GM12878 (cell line): ENCODE measurements around the gene C10orf143. TPM values are rescaled to one million over a fixed set of nuclear protein-coding genes. Genes with fewer than 3 reads are reported as not detected.

ENCODE experiments used
- ATAC-seq: fragments of 200-7000 bp; cut with Tn5 transposase; 3 replicates; pipeline ENCODE4 v1.9.1; 2020; ENCODE audit warnings: mild to moderate bottlenecking, moderate library complexity
- BruUV-seq: library from RNA; stranded (reverse); fragments of 400-500 nt; replicated peaks from 2 replicates; lab custom pipeline; 2021; lab: Mats Ljungman, UMichigan
- CTCF ChIA-PET: fragments of 300-600 bp; sonication (Branson Sonifier 250); formaldehyde crosslinking; extraction: SDS; loops from one replicate; lab custom pipeline; 2021; ENCODE audit warnings: inconsistent platforms; lab: Yijun Ruan, JAX
- POLR2A ChIA-PET: fragments of 350-600 bp; formaldehyde crosslinking; extraction: SDS; loops from one replicate; lab custom pipeline; 2021; ENCODE audit warnings: inconsistent platforms; lab: Charles Lee
- RAD21 ChIA-PET: fragments of 300-600 bp; sonication (Branson Sonifier 250); formaldehyde crosslinking; loops from one replicate; lab custom pipeline; 2023; ENCODE audit warnings: antibody characterized with exemption; ENCODE audit not compliant: unreplicated experiment; lab: Charles Lee
- SMC1A ChIA-PET: fragments of 300-600 bp; sonication (Branson Sonifier 250); formaldehyde crosslinking; loops from one replicate; lab custom pipeline; 2023; ENCODE audit not compliant: unreplicated experiment, uncharacterized antibody; lab: Charles Lee
- DNase-seq: peaks from one replicate; pipeline ENCODE4 v3.0.0-alpha.2; 2011; ENCODE audit warnings: low read depth, low spot score
- FAIRE-seq: peaks from 3 replicates; lab custom pipeline; 2011; peaks lifted over from hg19 to GRCh38; lab: Jason Lieb, UNC
- H2AFZ ChIP-seq: 2 replicates; pipeline ENCODE4 v1.6.0; 2011; ENCODE audit warnings: low read depth, low read length, control low read depth; ENCODE audit not compliant: control insufficient read depth
- H3K27ac ChIP-seq: 2 replicates; pipeline ENCODE4 v1.5.1; 2011; ENCODE audit warnings: control low read depth; ENCODE audit not compliant: control insufficient read depth, insufficient read depth
- H3K27me3 ChIP-seq, 2 experiments: replicated peaks in 1 of 2; 2 replicates each; pipeline versions ENCODE4 v1.6.0 to v1.6.1; 2011; ENCODE audit warnings: low read length in 1 of 2; ENCODE audit not compliant: control insufficient read depth in 2 of 2, insufficient read depth in 2 of 2
- H3K36me3 ChIP-seq, 2 experiments: 2 replicates each; pipeline ENCODE4 v1.5.1; 2011; ENCODE audit warnings: low read length in 1 of 2; ENCODE audit not compliant: control insufficient read depth in 2 of 2, insufficient read depth in 2 of 2
- H3K4me1 ChIP-seq: 2 replicates; pipeline ENCODE4 v1.6.1; 2011; ENCODE audit warnings: mild to moderate bottlenecking, low read length, moderate library complexity, mixed read lengths; ENCODE audit not compliant: control insufficient read depth, insufficient read depth
- H3K4me2 ChIP-seq: 2 replicates; pipeline ENCODE4 v1.6.0; 2011; ENCODE audit warnings: control low read depth; ENCODE audit not compliant: control insufficient read depth, insufficient read depth
- H3K4me3 ChIP-seq: fragments of 200-600 bp; sonication (generic); 2 replicates; pipeline ENCODE4 v1.5.1; 2016
- H3K79me2 ChIP-seq: 2 replicates; pipeline ENCODE4 v1.6.0; 2011; ENCODE audit warnings: low read length; ENCODE audit not compliant: control insufficient read depth, insufficient read depth
- H3K9ac ChIP-seq: 2 replicates; pipeline ENCODE4 v1.8.0; 2011; ENCODE audit warnings: low read length, control low read depth, mixed read lengths; ENCODE audit not compliant: control insufficient read depth, insufficient read depth
- H3K9me3 ChIP-seq: replicated peaks from 3 replicates; pipeline ENCODE4 v1.5.1; 2011; ENCODE audit warnings: mild to moderate bottlenecking, low read length; ENCODE audit not compliant: control insufficient read depth, insufficient read depth
- H4K20me1 ChIP-seq: 2 replicates; pipeline ENCODE4 v1.6.0; 2011; ENCODE audit not compliant: control insufficient read depth, insufficient read depth
- HDAC6 ChIP-seq: fragments of 200-600 bp; sonication (generic); IDR thresholded peaks from one replicate; pipeline ENCODE4 v1.8.0; 2017; ENCODE audit warnings: antibody characterized with exemption; ENCODE audit not compliant: unreplicated experiment
- MTA3 ChIP-seq: IDR thresholded peaks from 2 replicates; pipeline ENCODE4 v1.6.1; 2012; ENCODE audit warnings: low read length, inconsistent platforms, borderline replicate concordance
- MYC ChIP-seq: IDR thresholded peaks from 2 replicates; pipeline ENCODE4 v1.6.1; 2011; ENCODE audit warnings: mild to moderate bottlenecking, low read length, moderate library complexity, inconsistent platforms; ENCODE audit not compliant: insufficient read depth, insufficient replicate concordance, insufficient read length, severe bottlenecking
- NFIC ChIP-seq: IDR thresholded peaks from 2 replicates; pipeline ENCODE4 v1.6.1; 2012; ENCODE audit warnings: low read depth, mild to moderate bottlenecking, inconsistent platforms, low read length, moderate library complexity
- NFXL1 ChIP-seq: fragments of 450-650 bp; IDR thresholded peaks from 2 replicates; pipeline ENCODE4 v1.6.1; 2017; ENCODE audit warnings: antibody characterized with exemption, mild to moderate bottlenecking, borderline replicate concordance
- NR2C2 ChIP-seq: IDR thresholded peaks from 2 replicates; pipeline ENCODE4 v1.6.1; 2011; ENCODE audit warnings: borderline replicate concordance, low read depth; ENCODE audit not compliant: control insufficient read depth, insufficient read length
- SMAD5 ChIP-seq: IDR thresholded peaks from 2 replicates; pipeline ENCODE4 v1.6.1; 2016; ENCODE audit warnings: antibody characterized with exemption, low read depth
- SMC3 ChIP-seq: IDR thresholded peaks from 2 replicates; pipeline ENCODE4 v1.6.1; 2011; ENCODE audit warnings: low read length, improper control_type of control experiment, borderline replicate concordance
- SRF ChIP-seq, 2 experiments: IDR thresholded peaks; 2 replicates each; pipeline ENCODE4 v1.6.1; 2011; ENCODE audit warnings: low read depth in 2 of 2, low read length in 2 of 2, mild to moderate bottlenecking in 1 of 2, moderate library complexity in 1 of 2
- TAF1 ChIP-seq: IDR thresholded peaks from 2 replicates; pipeline ENCODE4 v1.6.1; 2011; ENCODE audit warnings: mild to moderate bottlenecking, low read depth, low read length, borderline replicate concordance
- ZNF24 ChIP-seq: fragments of 450-650 bp; IDR thresholded peaks from 2 replicates; pipeline ENCODE4 v1.6.1; 2017; ENCODE audit warnings: antibody characterized with exemption, mild to moderate bottlenecking
- WGBS: methylation state at CpG from one replicate; pipeline ENCODE4 v1.1.6; 2016; ENCODE audit warnings: low lambda C conversion rate; ENCODE audit not compliant: insufficient replicate concordance, insufficient coverage; ENCODE audit errors: missing lambda C conversion rate; 5-methylcytosine and 5-hydroxymethylcytosine counted together
- in situ Hi-C: fragments of 300-500 bp; cut with MboI; formaldehyde crosslinking; loops from 9 replicates; pipeline ENCODE4 v1.14.3; 2018; ENCODE audit warnings: mixed read lengths
- intact Hi-C: fragments of 100-400 bp; cut with micrococcal nuclease; formaldehyde crosslinking; loops from one replicate; pipeline ENCODE4 v1.14.2; 2022; ENCODE audit not compliant: unreplicated experiment
- polyA plus RNA-seq, 11 experiments: library from polyadenylated mRNA; depleted of rRNA in 4 of 11; unstranded in 6 of 11; stranded (reverse) in 5 of 11; fragments of >200 nt; fragmentation: Nextera tagmentation in 4 of 11; fragmentation: Illumina TruSeq in 1 of 11; extraction: Ambion mirVana in 4 of 11; extraction: Trizol in 1 of 11; gene quantifications; 1 replicate in 1 of 11; 2 replicates in 10 of 11; pipeline versions ENCODE4 v1.2.1 to v1.2.3, GENCODE V29; 2011 to 2016; ENCODE audit warnings: inconsistent platforms in 2 of 11, missing spikeins in 2 of 11, low read depth in 1 of 11
- total RNA-seq, 4 experiments: library from RNA; depleted of rRNA in 3 of 4; stranded (reverse); fragments of >200 nt in 3 of 4; fragmentation: Illumina TruSeq in 1 of 4; extraction: Trizol in 1 of 4; gene quantifications; 2 replicates each; pipeline versions ENCODE4 v1.2.1 to v1.2.3, GENCODE V29; 2013 to 2021
- TF ChIP-seq, protein P1 (sequence below): IDR thresholded peaks from 2 replicates; pipeline ENCODE4 v1.6.1; 2012; ENCODE audit warnings: mild to moderate bottlenecking, low read depth, low read length
- TF ChIP-seq, protein P2 (sequence below): fragments of 450-650 bp; IDR thresholded peaks from 2 replicates; pipeline ENCODE4 v1.6.1; 2017; ENCODE audit warnings: mild to moderate bottlenecking, low read depth, inconsistent platforms; ENCODE audit not compliant: poor library complexity, severe bottlenecking
- TF ChIP-seq, protein P3 (sequence below), 3 experiments: IDR thresholded peaks in 2 of 3; conservative IDR thresholded peaks in 1 of 3; 2 replicates each; pipeline ENCODE4 v1.5.1; 2011; ENCODE audit warnings: low read depth in 3 of 3, low read length in 3 of 3, mild to moderate bottlenecking in 3 of 3, control low read depth in 2 of 3, moderate library complexity in 2 of 3, inconsistent platforms in 1 of 3, mixed read lengths in 1 of 3; ENCODE audit not compliant: control insufficient read depth in 2 of 3, insufficient read depth in 1 of 3; ENCODE audit errors: extremely low read depth in 1 of 3

C10orf143 gene
- total and polyA plus RNA-seq, 10 of the 15 experiments (the other 5 are each of a cell fraction or from before 2014, with no cell fraction given) = 0.64 to 7.9 (median 2.6) TPM

DNA sequence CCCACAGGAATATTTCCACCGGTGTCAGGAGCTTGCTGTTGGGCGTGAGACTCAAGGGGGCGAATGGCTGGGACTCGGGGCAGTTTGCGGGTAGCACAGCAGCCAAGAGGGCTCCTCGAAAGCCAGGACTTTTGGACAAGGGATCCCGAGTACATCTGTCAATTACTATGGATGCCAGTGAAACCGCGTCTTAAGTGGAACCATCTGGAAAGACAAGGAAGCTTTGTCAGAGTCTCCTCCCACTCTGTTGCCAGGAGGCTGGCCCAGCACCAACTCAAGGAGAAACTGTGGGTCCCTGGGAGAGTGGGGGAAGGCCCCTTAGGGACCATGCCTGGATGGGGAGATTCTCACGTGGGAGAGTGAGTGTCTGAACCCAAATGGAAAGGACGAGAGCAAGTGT, 57.1 kb downstream of the C10orf143 start:
- no peaks in the 10 kb centered on the region for H3K4me1 ChIP-seq
- H3K79me2 ChIP-seq = no peaks in the 10 kb centered on the region
- TF ChIP-seq, protein P1, sequence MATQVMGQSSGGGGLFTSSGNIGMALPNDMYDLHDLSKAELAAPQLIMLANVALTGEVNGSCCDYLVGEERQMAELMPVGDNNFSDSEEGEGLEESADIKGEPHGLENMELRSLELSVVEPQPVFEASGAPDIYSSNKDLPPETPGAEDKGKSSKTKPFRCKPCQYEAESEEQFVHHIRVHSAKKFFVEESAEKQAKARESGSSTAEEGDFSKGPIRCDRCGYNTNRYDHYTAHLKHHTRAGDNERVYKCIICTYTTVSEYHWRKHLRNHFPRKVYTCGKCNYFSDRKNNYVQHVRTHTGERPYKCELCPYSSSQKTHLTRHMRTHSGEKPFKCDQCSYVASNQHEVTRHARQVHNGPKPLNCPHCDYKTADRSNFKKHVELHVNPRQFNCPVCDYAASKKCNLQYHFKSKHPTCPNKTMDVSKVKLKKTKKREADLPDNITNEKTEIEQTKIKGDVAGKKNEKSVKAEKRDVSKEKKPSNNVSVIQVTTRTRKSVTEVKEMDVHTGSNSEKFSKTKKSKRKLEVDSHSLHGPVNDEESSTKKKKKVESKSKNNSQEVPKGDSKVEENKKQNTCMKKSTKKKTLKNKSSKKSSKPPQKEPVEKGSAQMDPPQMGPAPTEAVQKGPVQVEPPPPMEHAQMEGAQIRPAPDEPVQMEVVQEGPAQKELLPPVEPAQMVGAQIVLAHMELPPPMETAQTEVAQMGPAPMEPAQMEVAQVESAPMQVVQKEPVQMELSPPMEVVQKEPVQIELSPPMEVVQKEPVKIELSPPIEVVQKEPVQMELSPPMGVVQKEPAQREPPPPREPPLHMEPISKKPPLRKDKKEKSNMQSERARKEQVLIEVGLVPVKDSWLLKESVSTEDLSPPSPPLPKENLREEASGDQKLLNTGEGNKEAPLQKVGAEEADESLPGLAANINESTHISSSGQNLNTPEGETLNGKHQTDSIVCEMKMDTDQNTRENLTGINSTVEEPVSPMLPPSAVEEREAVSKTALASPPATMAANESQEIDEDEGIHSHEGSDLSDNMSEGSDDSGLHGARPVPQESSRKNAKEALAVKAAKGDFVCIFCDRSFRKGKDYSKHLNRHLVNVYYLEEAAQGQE = no peak
- TF ChIP-seq SRF (IDR thresholded peaks at IDR 0.05; ENCODE audit: low read depth in 2 of 2, low read length in 2 of 2) (no peak), MTA3 (no peak), NR2C2 (no peak), NFIC (no peak), SMAD5 (no peak), TAF1 (no peak), HDAC6 (no peak), NFXL1 (no peak), MYC (no peak), ZNF24 (no peak), SMC3 (no peak)
- TF ChIP-seq, protein P2, sequence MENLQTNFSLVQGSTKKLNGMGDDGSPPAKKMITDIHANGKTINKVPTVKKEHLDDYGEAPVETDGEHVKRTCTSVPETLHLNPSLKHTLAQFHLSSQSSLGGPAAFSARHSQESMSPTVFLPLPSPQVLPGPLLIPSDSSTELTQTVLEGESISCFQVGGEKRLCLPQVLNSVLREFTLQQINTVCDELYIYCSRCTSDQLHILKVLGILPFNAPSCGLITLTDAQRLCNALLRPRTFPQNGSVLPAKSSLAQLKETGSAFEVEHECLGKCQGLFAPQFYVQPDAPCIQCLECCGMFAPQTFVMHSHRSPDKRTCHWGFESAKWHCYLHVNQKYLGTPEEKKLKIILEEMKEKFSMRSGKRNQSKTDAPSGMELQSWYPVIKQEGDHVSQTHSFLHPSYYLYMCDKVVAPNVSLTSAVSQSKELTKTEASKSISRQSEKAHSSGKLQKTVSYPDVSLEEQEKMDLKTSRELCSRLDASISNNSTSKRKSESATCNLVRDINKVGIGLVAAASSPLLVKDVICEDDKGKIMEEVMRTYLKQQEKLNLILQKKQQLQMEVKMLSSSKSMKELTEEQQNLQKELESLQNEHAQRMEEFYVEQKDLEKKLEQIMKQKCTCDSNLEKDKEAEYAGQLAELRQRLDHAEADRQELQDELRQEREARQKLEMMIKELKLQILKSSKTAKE = no peak
- TF ChIP-seq, protein P3, sequence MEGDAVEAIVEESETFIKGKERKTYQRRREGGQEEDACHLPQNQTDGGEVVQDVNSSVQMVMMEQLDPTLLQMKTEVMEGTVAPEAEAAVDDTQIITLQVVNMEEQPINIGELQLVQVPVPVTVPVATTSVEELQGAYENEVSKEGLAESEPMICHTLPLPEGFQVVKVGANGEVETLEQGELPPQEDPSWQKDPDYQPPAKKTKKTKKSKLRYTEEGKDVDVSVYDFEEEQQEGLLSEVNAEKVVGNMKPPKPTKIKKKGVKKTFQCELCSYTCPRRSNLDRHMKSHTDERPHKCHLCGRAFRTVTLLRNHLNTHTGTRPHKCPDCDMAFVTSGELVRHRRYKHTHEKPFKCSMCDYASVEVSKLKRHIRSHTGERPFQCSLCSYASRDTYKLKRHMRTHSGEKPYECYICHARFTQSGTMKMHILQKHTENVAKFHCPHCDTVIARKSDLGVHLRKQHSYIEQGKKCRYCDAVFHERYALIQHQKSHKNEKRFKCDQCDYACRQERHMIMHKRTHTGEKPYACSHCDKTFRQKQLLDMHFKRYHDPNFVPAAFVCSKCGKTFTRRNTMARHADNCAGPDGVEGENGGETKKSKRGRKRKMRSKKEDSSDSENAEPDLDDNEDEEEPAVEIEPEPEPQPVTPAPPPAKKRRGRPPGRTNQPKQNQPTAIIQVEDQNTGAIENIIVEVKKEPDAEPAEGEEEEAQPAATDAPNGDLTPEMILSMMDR (IDR thresholded peaks at IDR 0.05 in 2 of 3, conservative IDR thresholded peaks at IDR 0.05 in 1 of 3; ENCODE audit: control insufficient read depth in 2 of 3, extremely low read depth in 1 of 3, insufficient read depth in 1 of 3, low read depth in 3 of 3, low read length in 3 of 3) = no peak
- TF ChIP-seq, all 136 proteins: peak for 0
- Histone ChIP-seq H3K27me3 (no peaks in the 10 kb centered on the region), H3K36me3 (no peaks in the 10 kb centered on the region), H3K4me3 (no peak overlapping the region), H3K4me2 (no peak overlapping the region), H4K20me1 (no peaks in the 10 kb centered on the region), H2AFZ (no peak overlapping the region), H3K27ac (no peak overlapping the region), H3K9me3 (no peaks in the 10 kb centered on the region), H3K9ac (no peak overlapping the region)
- intact Hi-C loops (no loop called here), in situ Hi-C loops (no loop called here)
- FAIRE-seq (no peak), ATAC-seq (no peak), DNase-seq (no peak)
- SMC1A ChIA-PET = interaction anchor here (0.6 kb wide), 1 partner anchor 19 kb away, joined by 3 read pairs; no protein-coding TSS in a partner anchor
- POLR2A ChIA-PET = no interaction called here
- CTCF ChIA-PET = no interaction called here
- no TSS peak for BruUV-seq
- RAD21 ChIA-PET = no interaction called here
- 47% methylated on average over 11 of the region's 11 CpGs for WGBS
